ENCODE measurements around the gene ZFAND4. TPM values are rescaled to one million over a fixed set of nuclear protein-coding genes. Genes with fewer than 3 reads are reported as not detected.

ZFAND4 gene
- total and polyA plus RNA-seq, 9 of the 15 experiments (the other 6 are each of a cell fraction or from before 2014, with no cell fraction given), result 0.42 to 3.0 (median 1.5) TPM

DNA sequence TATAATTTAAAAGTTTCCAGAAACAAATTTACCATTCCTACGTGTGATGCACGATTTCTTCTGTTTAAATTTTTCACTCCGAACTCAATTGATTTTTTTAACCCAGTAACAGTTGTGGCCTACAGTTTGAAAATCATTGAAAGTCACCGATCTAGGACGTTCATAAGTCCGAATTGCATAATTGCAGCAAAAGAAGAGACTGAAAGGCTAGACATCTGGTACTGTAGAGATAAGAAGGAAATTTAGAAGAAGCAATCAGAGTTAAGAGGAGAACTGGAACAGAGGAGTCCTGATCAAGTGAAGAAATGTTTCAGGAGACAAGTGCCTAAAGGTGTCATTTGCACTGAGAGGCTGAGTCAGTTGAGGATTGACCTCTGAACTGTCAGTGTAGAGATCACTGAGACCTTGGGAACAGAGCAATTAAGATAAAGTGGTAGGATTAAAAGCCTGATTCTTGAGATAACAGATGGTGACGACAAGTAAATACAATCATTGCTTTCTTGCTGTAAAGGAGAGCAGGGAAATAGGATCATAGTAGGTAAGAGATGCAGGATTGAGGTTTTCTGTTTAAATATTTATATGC, 73.5 kb downstream of the ZFAND4 start (continued):
- TF ChIP-seq, protein P1, sequence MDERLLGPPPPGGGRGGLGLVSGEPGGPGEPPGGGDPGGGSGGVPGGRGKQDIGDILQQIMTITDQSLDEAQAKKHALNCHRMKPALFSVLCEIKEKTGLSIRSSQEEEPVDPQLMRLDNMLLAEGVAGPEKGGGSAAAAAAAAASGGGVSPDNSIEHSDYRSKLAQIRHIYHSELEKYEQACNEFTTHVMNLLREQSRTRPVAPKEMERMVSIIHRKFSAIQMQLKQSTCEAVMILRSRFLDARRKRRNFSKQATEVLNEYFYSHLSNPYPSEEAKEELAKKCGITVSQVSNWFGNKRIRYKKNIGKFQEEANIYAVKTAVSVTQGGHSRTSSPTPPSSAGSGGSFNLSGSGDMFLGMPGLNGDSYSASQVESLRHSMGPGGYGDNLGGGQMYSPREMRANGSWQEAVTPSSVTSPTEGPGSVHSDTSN (CRISPR knock-in tag; IDR thresholded peaks at IDR 0.05; ENCODE audit: low read depth), result no peak
- TF ChIP-seq, protein P1 (tag; conservative IDR thresholded peaks at IDR 0.05; ENCODE audit: low read depth), result no peak
- TF ChIP-seq CBFA2T3 (IDR thresholded peaks at IDR 0.05) (peak; percentile 72), SNRNP70 (optimal IDR thresholded peaks at IDR 0.05; ENCODE audit: low read depth, low read length) (no peak), TRIM24 (IDR thresholded peaks at IDR 0.05) (peak; percentile 28 to 40; a peak in 2 of 4 replicates), POLR2B (IDR thresholded peaks at IDR 0.05; ENCODE audit: low read depth, partially characterized antibody) (no peak), SREBF1 (IDR thresholded peaks at IDR 0.05; ENCODE audit: borderline replicate concordance, low read depth, low read length) (no peak), SPI1 (IDR thresholded peaks at IDR 0.05; ENCODE audit: borderline replicate concordance, low read depth, low read length) (no peak), PCBP1 (IDR thresholded peaks at IDR 0.05; ENCODE audit: low read depth, low read length, poor library complexity, severe bottlenecking) (no peak), CCNT2 (IDR thresholded peaks at IDR 0.05; ENCODE audit: borderline replicate concordance, extremely low read depth, insufficient read length, low read depth, low read length) (no peak), GATAD2B (IDR thresholded peaks at IDR 0.05; ENCODE audit: borderline replicate concordance) (no peak), NR2C2 (CRISPR knock-in tag; IDR thresholded peaks at IDR 0.05) (no peak), NR2C2 (tag; IDR thresholded peaks at IDR 0.05) (peak; percentile 64; the same call in 1 of the 2 replicates), ZNF57 (CRISPR knock-in tag; IDR thresholded peaks at IDR 0.05) (no peak), ZNF699 (CRISPR knock-in tag; IDR thresholded peaks at IDR 0.05; ENCODE audit: insufficient replicate concordance) (no peak), NFXL1 (CRISPR knock-in tag; IDR thresholded peaks at IDR 0.05) (no peak)
- TF ChIP-seq, protein P2, sequence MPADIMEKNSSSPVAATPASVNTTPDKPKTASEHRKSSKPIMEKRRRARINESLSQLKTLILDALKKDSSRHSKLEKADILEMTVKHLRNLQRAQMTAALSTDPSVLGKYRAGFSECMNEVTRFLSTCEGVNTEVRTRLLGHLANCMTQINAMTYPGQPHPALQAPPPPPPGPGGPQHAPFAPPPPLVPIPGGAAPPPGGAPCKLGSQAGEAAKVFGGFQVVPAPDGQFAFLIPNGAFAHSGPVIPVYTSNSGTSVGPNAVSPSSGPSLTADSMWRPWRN (IDR thresholded peaks at IDR 0.05; ENCODE audit: low read depth), result no peak
- TF ChIP-seq, protein P3, sequence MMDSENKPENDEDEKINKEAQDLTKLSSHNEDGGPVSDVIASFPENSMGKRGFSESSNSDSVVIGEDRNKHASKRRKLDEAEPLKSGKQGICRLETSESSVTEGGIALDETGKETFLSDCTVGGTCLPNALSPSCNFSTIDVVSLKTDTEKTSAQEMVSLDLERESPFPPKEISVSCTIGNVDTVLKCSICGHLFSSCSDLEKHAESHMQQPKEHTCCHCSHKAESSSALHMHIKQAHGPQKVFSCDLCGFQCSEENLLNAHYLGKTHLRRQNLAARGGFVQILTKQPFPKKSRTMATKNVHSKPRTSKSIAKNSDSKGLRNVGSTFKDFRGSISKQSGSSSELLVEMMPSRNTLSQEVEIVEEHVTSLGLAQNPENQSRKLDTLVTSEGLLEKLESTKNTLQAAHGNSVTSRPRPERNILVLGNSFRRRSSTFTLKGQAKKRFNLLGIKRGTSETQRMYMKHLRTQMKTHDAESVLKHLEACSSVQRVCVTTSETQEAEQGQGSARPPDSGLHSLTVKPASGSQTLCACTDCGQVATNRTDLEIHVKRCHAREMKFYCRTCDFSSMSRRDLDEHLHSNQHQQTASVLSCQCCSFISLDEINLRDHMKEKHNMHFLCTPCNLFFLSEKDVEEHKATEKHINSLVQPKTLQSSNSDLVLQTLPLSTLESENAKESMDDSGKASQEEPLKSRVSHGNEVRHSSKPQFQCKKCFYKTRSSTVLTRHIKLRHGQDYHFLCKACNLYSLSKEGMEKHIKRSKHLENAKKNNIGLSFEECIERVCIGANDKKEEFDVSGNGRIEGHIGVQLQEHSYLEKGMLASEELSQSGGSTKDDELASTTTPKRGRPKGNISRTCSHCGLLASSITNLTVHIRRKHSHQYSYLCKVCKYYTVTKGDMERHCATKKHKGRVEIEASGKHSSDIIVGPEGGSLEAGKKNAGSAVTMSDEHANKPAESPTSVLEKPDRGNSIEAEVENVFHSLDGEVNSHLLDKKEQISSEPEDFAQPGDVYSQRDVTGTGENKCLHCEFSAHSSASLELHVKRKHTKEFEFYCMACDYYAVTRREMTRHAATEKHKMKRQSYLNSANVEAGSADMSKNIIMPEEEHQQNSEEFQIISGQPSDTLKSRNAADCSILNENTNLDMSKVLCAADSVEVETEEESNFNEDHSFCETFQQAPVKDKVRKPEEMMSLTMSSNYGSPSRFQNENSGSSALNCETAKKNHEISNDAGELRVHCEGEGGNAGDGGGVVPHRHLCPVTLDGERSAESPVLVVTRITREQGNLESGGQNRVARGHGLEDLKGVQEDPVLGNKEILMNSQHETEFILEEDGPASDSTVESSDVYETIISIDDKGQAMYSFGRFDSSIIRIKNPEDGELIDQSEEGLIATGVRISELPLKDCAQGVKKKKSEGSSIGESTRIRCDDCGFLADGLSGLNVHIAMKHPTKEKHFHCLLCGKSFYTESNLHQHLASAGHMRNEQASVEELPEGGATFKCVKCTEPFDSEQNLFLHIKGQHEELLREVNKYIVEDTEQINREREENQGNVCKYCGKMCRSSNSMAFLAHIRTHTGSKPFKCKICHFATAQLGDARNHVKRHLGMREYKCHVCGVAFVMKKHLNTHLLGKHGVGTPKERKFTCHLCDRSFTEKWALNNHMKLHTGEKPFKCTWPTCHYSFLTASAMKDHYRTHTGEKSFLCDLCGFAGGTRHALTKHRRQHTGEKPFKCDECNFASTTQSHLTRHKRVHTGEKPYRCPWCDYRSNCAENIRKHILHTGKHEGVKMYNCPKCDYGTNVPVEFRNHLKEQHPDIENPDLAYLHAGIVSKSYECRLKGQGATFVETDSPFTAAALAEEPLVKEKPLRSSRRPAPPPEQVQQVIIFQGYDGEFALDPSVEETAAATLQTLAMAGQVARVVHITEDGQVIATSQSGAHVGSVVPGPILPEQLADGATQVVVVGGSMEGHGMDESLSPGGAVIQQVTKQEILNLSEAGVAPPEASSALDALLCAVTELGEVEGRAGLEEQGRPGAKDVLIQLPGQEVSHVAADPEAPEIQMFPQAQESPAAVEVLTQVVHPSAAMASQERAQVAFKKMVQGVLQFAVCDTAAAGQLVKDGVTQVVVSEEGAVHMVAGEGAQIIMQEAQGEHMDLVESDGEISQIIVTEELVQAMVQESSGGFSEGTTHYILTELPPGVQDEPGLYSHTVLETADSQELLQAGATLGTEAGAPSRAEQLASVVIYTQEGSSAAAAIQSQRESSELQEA (IDR thresholded peaks at IDR 0.05; ENCODE audit: low read depth), result no peak
